Neuron (in vitro differentiated cells): ENCODE results near the gene NEDD4L.

Experiments
- H2AFZ ChIP-seq: one replicate; pipeline ENCODE4 v1.6.1; 2013; ENCODE audit warnings: low read depth, mild to moderate bottlenecking, inconsistent platforms, low read length, moderate library complexity
- H3K27me3 ChIP-seq: one replicate; pipeline ENCODE4 v1.6.1; 2013; ENCODE audit warnings: low read length; ENCODE audit not compliant: insufficient read depth
- H3K36me3 ChIP-seq: one replicate; pipeline ENCODE4 v1.6.1; 2013; ENCODE audit warnings: low read length; ENCODE audit not compliant: insufficient read depth
- H3K4me1 ChIP-seq: one replicate; pipeline ENCODE4 v1.6.1; 2013; ENCODE audit warnings: low read length; ENCODE audit not compliant: insufficient read depth
- H3K4me3 ChIP-seq: 2 replicates; pipeline ENCODE4 v1.5.1; 2013; ENCODE audit warnings: mild to moderate bottlenecking, low read length, moderate library complexity
- H3K9me3 ChIP-seq: one replicate; pipeline ENCODE4 v1.6.1; 2013; ENCODE audit warnings: low read length

Gene NEDD4L

DNA sequence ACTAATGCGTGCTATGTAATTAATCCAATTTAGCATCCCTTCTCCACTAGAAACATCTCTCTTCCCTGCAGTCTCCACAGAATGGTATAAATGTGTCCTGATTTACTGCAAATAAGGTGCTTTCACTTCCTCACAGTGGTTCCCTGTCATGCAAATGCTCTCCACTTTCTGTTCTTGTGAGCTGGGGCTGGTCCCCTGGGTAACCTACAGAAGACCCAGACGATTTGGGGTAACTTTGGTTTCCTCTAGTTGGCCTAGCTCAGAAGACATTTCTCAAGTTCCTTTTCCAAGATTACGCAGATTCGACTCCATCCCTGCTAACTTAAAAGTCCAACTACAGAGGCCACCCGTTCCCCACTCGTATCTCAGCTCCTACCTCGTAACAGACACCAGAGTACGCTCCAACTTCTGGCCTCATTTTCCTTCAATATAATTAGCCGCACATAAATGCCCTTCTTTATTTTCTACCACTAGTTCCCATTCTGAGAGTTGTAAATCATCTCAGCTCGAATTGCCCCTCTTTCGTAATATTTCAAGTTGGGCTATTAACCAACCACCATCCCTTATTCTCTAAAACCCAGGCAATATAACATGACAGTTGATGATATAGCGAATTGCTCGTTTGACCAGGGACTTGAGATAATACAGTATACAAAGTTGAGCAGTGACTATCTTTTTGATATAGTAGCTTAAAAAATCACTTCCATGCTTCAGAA is 28.8 kb upstream of the NEDD4L start:
- Histone ChIP-seq H3K27me3 (no peaks in the 10 kb centered on the region), H2AFZ (no peak overlapping the region), H3K36me3 (no peaks in the 10 kb centered on the region), H3K9me3 (no peaks in the 10 kb centered on the region), H3K4me1 (no peaks in the 10 kb centered on the region), H3K4me3 (no peak overlapping the region)

DNA sequence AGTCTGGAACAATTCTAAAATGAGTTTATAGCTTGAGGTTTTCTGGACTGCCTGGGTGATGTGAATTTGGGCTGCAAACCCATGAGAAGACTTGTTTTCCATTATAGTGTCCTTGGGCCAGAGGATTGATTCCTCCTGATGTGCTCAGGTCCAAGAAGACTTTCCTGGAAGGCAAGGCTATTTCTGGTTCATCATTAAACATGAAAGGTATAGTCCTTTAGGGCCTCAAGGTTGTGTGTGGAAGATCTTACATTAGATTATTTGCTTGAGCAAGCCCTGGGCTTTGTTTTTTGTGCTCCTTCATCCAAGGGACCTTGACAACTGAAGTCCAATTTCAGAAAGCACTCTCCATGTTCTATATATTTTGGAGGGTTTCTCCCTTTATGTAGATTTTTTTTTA is 26.8 kb upstream of the NEDD4L start:
- Histone ChIP-seq H3K36me3 (no peaks in the 10 kb centered on the region), H3K4me3 (no peak overlapping the region)

DNA sequence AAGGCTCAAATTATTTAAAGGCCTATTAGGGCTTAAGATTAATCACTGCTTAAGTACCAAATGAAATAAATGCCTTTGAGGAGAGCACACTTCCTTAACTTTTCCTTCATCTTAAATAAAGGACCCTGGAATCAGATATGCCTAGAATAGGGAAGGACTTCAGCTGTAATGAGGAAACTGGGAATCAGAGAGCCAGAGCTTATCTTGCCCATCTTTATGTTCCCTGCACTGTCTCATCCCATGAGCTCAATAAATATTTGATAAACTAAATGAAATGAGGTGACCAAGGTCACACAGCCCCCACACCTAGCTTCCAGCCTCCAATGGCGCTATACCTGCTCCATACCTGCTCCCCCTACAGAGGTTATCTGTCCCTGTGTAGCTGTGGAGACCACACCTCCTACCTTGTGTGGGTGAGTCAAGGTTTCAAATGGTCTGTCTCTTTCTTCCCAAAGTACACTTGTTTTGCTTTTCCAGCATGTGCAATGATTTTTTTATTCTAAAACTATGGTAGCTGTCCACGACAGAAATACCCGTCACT is 23.4 kb upstream of the NEDD4L start:
- Histone ChIP-seq H3K4me1 (peaks cover 3% of the 10 kb centered on the region), H2AFZ (no peak overlapping the region), H3K27me3 (no peaks in the 10 kb centered on the region)

More for the DNA sequence above, 26.8 kb upstream of the NEDD4L start:
- Histone ChIP-seq H3K4me1 (no peaks in the 10 kb centered on the region), H3K27me3 (no peaks in the 10 kb centered on the region), H2AFZ (no peak overlapping the region), H3K9me3 (no peaks in the 10 kb centered on the region)

DNA sequence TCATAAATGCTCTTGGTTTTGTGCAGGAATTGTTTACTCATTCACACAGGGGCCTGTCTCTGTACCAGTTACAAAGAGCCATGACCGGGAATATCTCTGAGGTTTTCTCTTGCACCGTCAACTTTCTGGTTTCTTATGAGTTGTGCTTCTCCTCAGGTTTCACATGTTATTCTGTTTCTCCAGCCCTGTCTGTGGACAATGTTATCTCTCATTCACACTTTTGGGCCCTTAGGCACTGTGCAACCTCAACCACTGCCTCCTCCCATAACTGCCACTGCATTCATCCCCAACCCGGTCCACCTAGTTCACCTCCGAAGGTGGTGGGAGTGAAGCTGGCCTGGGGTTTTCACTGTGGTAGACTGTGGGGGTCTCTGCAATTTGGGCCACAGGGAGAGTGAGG is 22.5 kb upstream of the NEDD4L start:
- no peaks in the 10 kb centered on the region for H3K36me3 ChIP-seq
- no peak overlapping the region for H2AFZ ChIP-seq
- peaks cover 3% of the 10 kb centered on the region for H3K4me1 ChIP-seq
- H3K4me3 ChIP-seq: no peak overlapping the region
- no peaks in the 10 kb centered on the region for H3K9me3 ChIP-seq
- H3K27me3 ChIP-seq: no peaks in the 10 kb centered on the region

More for the DNA sequence above, 23.4 kb upstream of the NEDD4L start:
- Histone ChIP-seq H3K4me3 (no peak overlapping the region), H3K9me3 (no peaks in the 10 kb centered on the region), H3K36me3 (no peaks in the 10 kb centered on the region)

DNA sequence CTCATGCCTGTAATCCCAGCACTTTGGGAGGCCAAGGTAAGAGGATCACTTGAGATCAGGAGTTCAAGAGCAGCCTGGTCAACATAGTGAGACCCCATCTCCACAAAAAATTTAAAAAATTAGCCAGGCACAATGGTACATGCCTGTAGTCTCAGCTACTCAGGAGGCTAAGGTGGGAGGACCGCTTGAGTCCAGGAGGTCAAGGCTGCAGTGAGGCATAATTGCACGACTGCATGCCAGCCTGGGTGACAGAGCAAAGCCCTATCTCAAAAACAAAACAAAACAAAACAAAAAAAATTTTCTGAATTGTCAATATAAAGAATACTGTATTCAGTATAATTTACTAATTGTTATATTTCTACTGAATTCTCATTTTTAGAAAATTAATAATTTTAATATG is 20.9 kb upstream of the NEDD4L start:
- Histone ChIP-seq H2AFZ (no peak overlapping the region), H3K27me3 (peaks cover 5% of the 10 kb centered on the region), H3K36me3 (no peaks in the 10 kb centered on the region), H3K9me3 (no peaks in the 10 kb centered on the region), H3K4me1 (peaks cover 3% of the 10 kb centered on the region), H3K4me3 (no peak overlapping the region)

DNA sequence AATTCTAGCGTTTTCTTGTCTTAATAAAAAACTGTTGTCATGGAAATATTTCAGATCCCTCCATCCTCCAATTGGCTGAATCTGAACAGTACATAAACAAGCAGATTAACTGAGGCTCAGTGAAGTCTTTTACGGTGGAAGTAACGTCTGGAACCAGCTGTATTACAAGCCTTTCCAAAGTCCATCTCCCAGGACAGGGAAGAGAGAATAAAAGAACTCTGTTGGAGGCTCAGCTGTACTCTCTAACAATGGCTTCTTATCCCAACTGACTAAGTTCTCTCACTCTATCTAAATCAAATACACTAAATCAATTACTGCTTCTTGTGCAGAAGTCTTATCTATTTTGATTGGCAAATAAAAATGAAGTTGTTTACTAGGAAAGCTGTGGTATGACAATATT is 19.9 kb upstream of the NEDD4L start:
- no peak overlapping the region for H3K4me3 ChIP-seq
- H3K4me1 ChIP-seq: peaks cover 3% of the 10 kb centered on the region

DNA sequence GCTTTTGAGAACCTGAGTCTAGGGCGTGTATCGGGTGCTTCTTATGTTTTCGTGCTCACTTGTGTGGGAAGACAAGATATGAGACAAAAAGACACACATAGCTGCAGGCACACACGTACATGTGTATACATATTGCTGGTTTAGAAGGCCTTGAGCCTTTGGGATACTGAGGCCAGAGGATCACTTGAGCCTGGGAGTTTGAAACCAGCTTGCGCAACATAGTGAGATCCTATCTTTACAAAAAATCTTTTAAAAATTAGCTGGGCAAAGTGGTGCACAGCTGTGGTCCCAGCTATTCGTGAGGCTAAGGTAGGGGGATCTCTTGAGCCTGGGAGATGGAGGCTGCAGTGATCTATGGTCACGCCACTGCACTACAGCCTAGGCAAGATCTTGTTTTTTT is 18.8 kb upstream of the NEDD4L start:
- H3K4me1 ChIP-seq: peaks cover 3% of the 10 kb centered on the region
- H3K9me3 ChIP-seq: no peaks in the 10 kb centered on the region
- no peak overlapping the region for H3K4me3 ChIP-seq
- peaks cover 5% of the 10 kb centered on the region for H3K27me3 ChIP-seq
- no peak overlapping the region for H2AFZ ChIP-seq
- H3K36me3 ChIP-seq: no peaks in the 10 kb centered on the region

More for the DNA sequence above, 19.9 kb upstream of the NEDD4L start:
- Histone ChIP-seq H2AFZ (no peak overlapping the region), H3K36me3 (no peaks in the 10 kb centered on the region), H3K27me3 (peaks cover 5% of the 10 kb centered on the region), H3K9me3 (no peaks in the 10 kb centered on the region)

DNA sequence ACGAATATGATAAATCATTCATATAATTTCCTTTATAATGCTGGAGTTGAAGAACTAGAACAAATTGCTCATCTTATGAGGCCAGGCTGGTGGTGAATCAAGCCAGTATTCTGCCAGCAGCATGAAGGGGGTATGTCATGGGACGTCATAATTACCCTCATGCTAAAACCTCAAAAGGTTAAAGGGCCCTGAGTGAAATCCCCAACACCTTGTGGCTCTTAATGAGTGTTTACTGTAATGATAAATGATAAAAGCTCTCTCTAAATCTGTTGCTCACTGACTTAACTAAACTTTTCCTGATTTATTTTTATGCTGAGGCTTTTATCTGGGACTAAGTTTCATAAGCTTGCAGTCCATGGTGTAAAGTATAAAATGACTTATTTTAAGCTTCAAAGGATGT is 18.3 kb upstream of the NEDD4L start:
- Histone ChIP-seq H3K4me1 (peaks cover 3% of the 10 kb centered on the region), H3K9me3 (no peaks in the 10 kb centered on the region), H3K27me3 (peaks cover 5% of the 10 kb centered on the region), H3K4me3 (no peak overlapping the region), H3K36me3 (no peaks in the 10 kb centered on the region), H2AFZ (no peak overlapping the region)

DNA sequence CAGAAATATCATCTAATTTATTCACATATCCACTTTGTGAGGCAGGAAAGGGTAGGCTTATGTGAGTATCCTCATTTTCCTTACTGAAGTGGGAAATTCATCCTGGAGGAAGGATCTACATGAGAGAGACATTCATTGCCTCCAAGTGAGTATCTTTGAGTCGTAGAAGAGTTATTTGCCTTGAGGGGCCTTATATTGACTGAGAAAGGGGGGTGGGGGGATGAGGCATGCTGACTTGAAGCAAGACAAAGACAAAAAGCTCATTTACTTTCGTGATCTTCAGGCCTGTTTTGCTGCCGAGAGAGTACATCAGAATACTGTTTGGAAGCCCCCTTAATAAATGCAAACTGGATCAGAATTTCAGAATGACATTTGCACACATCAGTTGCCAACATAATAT is 17.6 kb upstream of the NEDD4L start:
- Histone ChIP-seq H3K36me3 (no peaks in the 10 kb centered on the region), H3K4me3 (no peak overlapping the region), H2AFZ (no peak overlapping the region), H3K4me1 (peaks cover 3% of the 10 kb centered on the region), H3K27me3 (peaks cover 5% of the 10 kb centered on the region), H3K9me3 (no peaks in the 10 kb centered on the region)

DNA sequence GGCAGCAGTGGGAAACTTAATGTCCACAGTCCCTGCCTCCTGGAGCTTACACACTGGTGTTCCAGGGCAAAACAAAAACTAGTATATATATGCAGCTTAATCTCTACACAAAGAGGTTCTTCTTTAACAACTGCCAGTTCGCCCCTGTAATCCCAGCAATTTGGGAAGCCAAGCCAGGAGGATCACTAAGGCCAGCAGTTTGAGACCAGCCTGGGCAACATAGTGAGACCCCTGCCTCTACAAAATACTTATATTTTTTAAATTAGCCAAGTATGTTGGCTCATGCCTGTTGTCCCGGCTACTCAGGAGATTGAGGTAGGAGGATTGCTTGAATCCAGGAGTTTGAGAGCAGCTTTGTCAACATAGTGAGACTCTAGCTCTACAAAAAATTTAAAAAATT is 17.2 kb upstream of the NEDD4L start:
- Histone ChIP-seq H3K9me3 (no peaks in the 10 kb centered on the region), H2AFZ (no peak overlapping the region), H3K4me1 (peaks cover 3% of the 10 kb centered on the region), H3K4me3 (no peak overlapping the region), H3K27me3 (peaks cover 5% of the 10 kb centered on the region), H3K36me3 (no peaks in the 10 kb centered on the region)

DNA sequence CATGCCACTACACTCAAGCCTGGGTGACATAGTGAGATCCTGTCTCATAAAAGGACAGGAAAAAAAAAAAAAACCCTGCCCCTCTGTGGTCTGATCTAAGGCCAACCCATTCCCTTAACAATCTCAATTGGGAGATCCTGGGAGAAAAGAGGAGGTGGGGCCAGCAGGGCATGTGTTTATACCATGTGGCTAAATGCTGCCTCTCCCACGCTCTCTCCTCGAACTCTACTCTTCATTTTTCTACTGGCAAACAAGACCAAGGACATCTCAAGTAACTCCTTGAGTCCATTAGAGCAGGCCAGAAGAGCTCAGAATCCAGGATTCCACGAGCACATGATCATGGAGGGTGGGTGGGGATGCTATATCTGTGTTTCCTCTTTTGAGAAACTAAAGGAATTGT is 16.7 kb upstream of the NEDD4L start:
- H3K4me1 ChIP-seq: peaks cover 3% of the 10 kb centered on the region
- H3K4me3 ChIP-seq: no peak overlapping the region
- H3K9me3 ChIP-seq: no peaks in the 10 kb centered on the region
- peaks cover 5% of the 10 kb centered on the region for H3K27me3 ChIP-seq
- H3K36me3 ChIP-seq: no peaks in the 10 kb centered on the region
- no peak overlapping the region for H2AFZ ChIP-seq

DNA sequence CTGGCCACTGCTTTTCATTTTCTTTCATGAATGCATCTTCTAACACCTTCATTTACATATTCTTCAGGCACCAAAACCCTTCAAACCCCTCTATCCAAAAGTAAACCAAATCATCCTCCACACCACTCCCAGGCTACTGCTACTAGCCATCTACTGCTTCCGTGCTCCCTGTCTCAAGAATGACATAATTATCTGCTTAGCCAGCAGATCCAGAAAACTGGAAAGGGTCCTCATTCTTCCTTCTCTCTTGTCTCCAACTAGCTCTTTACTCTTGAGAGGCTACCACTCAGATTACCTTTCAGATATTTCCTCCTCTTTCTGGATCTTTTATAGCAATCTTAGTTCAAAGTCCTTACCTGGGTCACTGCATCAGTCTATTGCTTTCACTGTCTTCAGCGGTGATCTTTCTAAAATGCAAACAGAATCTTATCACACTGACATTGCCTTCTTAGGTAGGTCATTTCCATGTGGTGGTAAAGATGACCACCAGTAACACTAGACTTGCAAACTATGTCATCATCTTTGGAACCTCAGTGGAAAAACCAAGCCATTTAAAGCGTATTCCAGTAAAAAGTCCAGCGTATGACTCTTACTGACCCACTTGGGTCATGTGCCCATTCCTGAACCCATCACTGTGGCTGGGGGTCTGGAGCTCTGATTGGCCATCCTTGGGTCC is 15.8 kb upstream of the NEDD4L start:
- Histone ChIP-seq H3K4me3 (no peak overlapping the region), H3K4me1 (peaks cover 3% of the 10 kb centered on the region), H2AFZ (no peak overlapping the region), H3K27me3 (peaks cover 8% of the 10 kb centered on the region), H3K9me3 (no peaks in the 10 kb centered on the region), H3K36me3 (no peaks in the 10 kb centered on the region)

DNA sequence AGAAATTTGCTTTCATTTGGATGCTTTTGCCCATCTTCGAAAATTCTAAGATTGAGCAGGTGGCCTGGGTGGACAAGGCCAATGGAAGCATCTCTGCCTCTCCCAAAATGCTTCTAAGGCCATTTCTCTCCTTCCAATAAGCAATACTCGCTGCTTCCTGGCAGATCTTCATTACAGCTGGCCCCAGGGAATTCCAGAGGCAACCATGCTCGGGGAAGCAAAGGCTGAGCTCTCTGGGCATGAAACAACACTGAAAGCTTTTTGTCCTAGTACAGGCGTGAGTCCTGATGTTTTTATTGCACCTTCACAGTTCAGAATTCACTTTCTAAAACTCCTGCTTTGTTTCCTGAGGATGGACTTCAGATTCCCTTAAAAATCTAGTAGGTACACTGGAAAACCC is 11.8 kb upstream of the NEDD4L start:
- no peaks in the 10 kb centered on the region for H3K36me3 ChIP-seq
- H3K4me3 ChIP-seq: no peak overlapping the region
- H3K4me1 ChIP-seq: no peaks in the 10 kb centered on the region
- no peaks in the 10 kb centered on the region for H3K9me3 ChIP-seq
- H2AFZ ChIP-seq: no peak overlapping the region
- peaks cover 11% of the 10 kb centered on the region for H3K27me3 ChIP-seq
